Measurements from ENCODE around the gene SCRN3. TPM values are rescaled to one million over a fixed set of nuclear protein-coding genes. Genes with fewer than 3 reads are reported as not detected.

SCRN3 gene
- total RNA-seq, 1 experiment from 2014 or later = 7.7 TPM

GRCh38 chr2:174439323-174439722, 43.8 kb downstream of the SCRN3 start:
- RAD21 ChIA-PET (ENCODE audit: low non-redundant PET in 1 of 2, low total read pairs in 2 of 2, uncharacterized antibody in 2 of 2, unreplicated experiment in 2 of 2) = no interaction called here
- H3K4me3 ChIP-seq (replicated peaks in 1 of 2; ENCODE audit: low read depth in 1 of 2, low read length in 2 of 2) = no peak overlapping the region
- no peak overlapping the region for H3K27ac ChIP-seq (ENCODE audit: low read depth, low read length)
- no peaks in the 10 kb centered on the region for H3K79me2 ChIP-seq (ENCODE audit: insufficient read depth, low read length)
- H3K27me3 ChIP-seq (ENCODE audit: insufficient read depth, low read length) = no peaks in the 10 kb centered on the region
- POLR2A ChIA-PET = no interaction called here
- H3K36me3 ChIP-seq (ENCODE audit: control insufficient read depth in 1 of 2, insufficient read depth in 2 of 2, low read length in 2 of 2) = no peaks in the 10 kb centered on the region
- intact Hi-C loops (cut with micrococcal nuclease) = no loop called here
- no peak for TF ChIP-seq ZFX (IDR thresholded peaks at IDR 0.05)
- no peak for TF ChIP-seq TCF7L2 (IDR thresholded peaks at IDR 0.05; ENCODE audit: borderline replicate concordance, extremely low read depth, insufficient read depth, insufficient read length)
- no peak for TF ChIP-seq RAD21 (IDR thresholded peaks at IDR 0.05; ENCODE audit: low read depth)
- no peak for TF ChIP-seq ZBTB33 (IDR thresholded peaks at IDR 0.05; ENCODE audit: extremely low read depth, insufficient replicate concordance, low read length)
- no peak for TF ChIP-seq SRF (IDR thresholded peaks at IDR 0.05; ENCODE audit: low read depth)
- no peak for TF ChIP-seq SP1 (IDR thresholded peaks at IDR 0.05; ENCODE audit: low read depth)
- no peak for TF ChIP-seq MAX (IDR thresholded peaks at IDR 0.05)
- TF ChIP-seq POLR2A (IDR thresholded peaks at IDR 0.05; ENCODE audit: borderline replicate concordance, extremely low read depth, insufficient read depth, insufficient read length) = no peak
- TF ChIP-seq FOSL1 (IDR thresholded peaks at IDR 0.05; ENCODE audit: low read depth) = no peak
- no peak for TF ChIP-seq ELF1 (IDR thresholded peaks at IDR 0.05; ENCODE audit: borderline replicate concordance, low read depth)
- no peak for TF ChIP-seq ZNF274 (IDR thresholded peaks at IDR 0.05; ENCODE audit: low read depth, low read length)
- TF ChIP-seq CTCF (IDR thresholded peaks at IDR 0.05 in 2 of 3, conservative IDR thresholded peaks at IDR 0.05 in 1 of 3; ENCODE audit: borderline replicate concordance in 1 of 3, insufficient read depth in 1 of 3, low read depth in 2 of 3, low read length in 2 of 3) = no peak
- TF ChIP-seq REST (IDR thresholded peaks at IDR 0.05; ENCODE audit: low read depth) = no peak
- no peak for TF ChIP-seq CEBPB (IDR thresholded peaks at IDR 0.05; ENCODE audit: low read depth)
- no peak for TF ChIP-seq ATF3 (IDR thresholded peaks at IDR 0.05)
- TF ChIP-seq EGR1 (IDR thresholded peaks at IDR 0.05; ENCODE audit: low read depth) = no peak
- no peak for TF ChIP-seq CBX3 (IDR thresholded peaks at IDR 0.05; ENCODE audit: low read depth)
- no peak for TF ChIP-seq SIN3A (IDR thresholded peaks at IDR 0.05; ENCODE audit: low read depth)
- no peak for TF ChIP-seq EZH2 (IDR thresholded peaks at IDR 0.05)
- TF ChIP-seq POLR2AphosphoS5 (IDR thresholded peaks at IDR 0.05; ENCODE audit: low read depth, low read length) = no peak
- H2AFZ ChIP-seq (ENCODE audit: low read depth, low read length, poor library complexity, severe bottlenecking) = no peak overlapping the region
- no peak for DNase-seq (ENCODE audit: low read depth, low spot score)
- peaks cover 10 to 14% of the 10 kb centered on the region in 2 experiments for H3K4me1 ChIP-seq (ENCODE audit: control insufficient read depth in 1 of 2, insufficient read depth in 2 of 2, low read length in 2 of 2)
- no peak overlapping the region for H3K9ac ChIP-seq (ENCODE audit: low read length)
- no peak overlapping the region for H3K4me2 ChIP-seq (ENCODE audit: low read length)
- ATAC-seq = no peak
- H3K9me3 ChIP-seq (ENCODE audit: control insufficient read depth in 1 of 2, insufficient read depth in 1 of 2, low read depth in 1 of 2, low read length in 2 of 2) = no peaks in the 10 kb centered on the region
- BruUV-seq (replicated peaks) = no TSS peak
- CTCF ChIA-PET = no interaction called here
- H3K9me2 ChIP-seq (ENCODE audit: insufficient read depth) = no peaks in the 10 kb centered on the region
- no peaks in the 10 kb centered on the region for H4K20me1 ChIP-seq (ENCODE audit: insufficient read depth)

All from HCT116 (cell line).